Ureter (tissue), 1 donor: ENCODE data around the gene FXYD6. TPM values are rescaled to one million over a fixed set of nuclear protein-coding genes. Genes with fewer than 3 reads are reported as not detected.

Source experiments
- DNase-seq: peaks from one replicate; pipeline ENCODE4 v3.0.0-alpha.2; 2020; ENCODE audit warnings: low spot score
- total RNA-seq: library from RNA; stranded (reverse); gene quantifications from one replicate; pipeline ENCODE4 v1.2.4, GENCODE V29; 2023
- donor health status: DM: yes; HTN: yes; CAD: no.

Gene FXYD6
- total RNA-seq, 1 donor from 2014 or later = 41.8 TPM

DNA sequence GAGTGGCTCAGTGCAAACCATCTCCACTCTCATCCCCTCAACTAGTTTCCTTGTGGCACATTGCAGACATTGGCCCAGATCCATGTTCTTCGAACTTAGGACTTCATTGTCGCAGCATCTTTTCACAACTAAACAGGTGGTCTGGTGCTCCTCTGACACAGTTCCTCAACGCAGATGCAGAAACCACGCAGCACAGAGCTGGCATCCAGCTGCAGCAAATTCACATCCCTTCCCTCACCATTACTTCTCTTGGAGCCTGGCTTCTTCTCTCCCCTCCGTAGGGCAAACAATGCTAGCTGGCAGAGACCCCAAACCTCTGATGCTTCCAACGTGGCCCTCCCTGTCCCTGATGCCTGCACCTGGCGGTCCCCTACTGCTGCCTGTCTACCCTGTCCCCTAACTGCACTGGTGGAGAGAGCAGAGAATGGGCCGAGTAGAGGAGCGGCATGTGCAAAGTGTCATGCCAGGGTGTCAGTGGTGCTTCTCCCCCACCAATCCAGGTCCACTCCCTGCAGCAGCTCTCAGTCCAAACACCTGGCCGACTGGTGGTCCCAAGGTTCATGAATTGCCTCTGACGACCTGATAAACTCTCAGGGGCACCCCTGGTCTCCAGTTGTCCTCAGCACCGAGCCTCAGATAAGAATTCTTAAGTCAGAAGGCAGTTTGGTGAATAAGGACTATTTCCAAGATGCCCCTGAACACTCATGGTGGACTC lies 34.6 kb upstream of the FXYD6 start:
- no peak for DNase-seq

DNA sequence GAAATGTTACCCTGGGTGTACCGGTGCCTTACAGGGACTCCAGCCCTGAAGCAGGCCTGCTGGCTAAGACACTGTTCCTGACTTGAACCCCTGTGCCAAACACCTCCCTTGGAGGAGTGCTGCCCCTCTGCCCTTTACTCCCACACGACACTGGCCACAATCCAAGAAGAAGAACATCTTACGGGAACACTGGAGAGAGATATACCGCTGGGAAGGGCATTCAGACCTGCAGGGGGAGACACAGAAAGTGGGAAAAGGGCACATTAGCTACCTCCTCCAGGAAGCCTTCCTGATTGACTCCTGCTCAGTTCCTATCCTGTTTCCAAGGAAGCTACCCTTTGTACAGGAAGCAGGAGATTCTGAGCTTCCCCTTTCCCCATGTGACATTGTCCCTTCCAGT lies 34.1 kb upstream of the FXYD6 start:
- DNase-seq = no peak

DNA sequence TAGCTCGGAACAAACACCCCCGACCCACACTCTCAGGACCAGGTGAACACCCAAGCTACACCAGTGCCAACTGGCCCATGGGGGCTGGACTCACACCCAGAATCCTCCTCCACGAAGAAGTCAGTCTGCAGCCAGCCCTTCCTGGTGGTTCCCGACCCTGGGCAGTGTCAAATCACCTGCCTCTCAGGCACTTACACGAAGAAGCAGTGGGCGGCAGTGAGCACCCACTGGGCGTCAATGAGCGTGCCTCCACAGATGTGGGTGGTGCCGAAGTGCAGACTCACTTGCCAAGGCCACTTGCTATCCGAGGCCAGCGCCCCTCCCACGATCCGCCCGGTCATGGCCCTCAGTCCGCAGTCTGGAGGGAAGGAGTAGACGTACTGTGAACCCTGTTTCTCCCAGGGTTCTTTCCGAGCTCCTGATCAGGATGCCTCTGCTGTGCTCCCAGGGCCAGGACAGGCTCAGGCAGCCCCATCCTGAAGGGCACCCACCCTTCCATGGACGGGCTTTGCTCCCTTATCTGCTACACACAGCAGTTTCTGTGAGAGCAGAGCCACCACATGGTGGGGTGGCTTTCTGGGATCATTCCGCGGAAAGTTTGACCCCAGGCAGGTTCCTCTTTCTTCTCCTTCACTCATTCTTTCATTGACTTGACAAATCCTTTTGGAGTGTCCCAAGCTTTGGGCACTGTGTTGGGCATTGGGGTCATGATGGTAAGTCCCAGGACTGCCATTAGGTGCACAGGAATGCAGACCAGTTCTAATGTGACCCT lies 33.3 kb upstream of the FXYD6 start:
- DNase-seq = no peak

DNA sequence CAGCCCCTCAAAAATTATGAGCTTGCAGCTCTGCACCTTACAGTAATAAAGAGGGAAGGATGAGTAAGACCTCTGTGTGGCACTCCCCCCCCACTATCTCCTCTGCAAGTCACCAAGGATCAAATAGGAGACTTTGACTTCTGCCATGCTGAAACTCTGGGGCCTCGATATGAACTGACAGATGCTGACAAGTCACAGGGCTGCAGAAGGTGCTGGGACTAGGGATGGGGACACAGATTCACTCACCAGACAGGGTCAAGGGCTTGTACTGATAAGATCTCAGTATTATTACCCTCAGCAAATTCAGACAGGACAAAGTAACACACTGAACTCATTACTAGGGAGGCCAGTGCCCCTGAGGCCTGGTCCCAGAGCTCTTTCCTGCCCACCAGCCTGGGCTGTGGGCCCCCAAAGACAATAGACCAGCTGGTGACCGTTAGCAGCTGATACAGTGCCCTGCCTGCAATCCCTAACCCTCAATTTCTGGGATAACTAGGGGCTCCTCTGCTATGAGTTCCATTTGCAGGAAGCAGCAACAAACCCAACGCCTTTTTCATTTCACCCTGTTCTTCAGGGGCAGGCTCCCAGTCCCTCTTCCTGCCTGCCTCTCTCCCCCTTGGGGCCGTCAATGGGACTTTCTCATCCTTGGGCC lies 32.6 kb upstream of the FXYD6 start:
- no peak for DNase-seq

DNA sequence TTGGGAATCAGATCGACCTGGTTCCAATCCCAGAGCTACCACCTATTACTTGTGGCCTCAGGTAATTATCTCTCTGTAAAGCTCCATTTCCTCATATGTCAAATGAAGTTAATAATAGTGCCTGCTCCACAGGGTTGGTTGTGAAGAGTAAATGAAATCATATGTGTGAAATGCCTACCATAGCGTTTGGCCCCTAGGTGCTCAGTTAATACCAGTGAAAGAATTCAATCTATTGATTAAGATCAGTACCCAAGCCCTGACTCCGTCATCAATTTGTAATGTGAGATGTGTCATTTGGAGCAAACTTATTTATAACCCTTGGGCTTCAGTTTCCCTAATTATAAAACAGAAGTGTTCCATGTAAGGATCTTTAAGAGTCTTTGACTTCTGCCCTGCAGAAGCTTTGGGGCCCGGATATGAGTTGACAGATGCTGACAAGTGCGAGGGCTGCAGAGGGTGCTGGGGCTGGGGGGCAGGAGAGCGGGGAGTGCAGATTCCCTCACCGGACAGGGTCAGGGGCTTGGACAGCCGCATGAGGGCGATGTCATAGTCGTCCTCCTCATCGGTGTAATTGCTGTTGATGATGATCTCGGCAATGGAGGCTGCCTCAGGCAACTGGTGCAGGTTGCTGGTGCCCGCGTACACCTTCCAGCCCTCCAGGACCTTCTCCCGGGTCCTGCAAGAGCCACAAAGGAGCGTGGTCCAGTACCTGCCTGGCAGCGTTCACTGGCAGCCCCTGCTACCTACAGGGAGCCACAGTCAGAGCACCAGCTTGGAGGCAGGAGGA lies 31.8 kb upstream of the FXYD6 start:
- no peak for DNase-seq

DNA sequence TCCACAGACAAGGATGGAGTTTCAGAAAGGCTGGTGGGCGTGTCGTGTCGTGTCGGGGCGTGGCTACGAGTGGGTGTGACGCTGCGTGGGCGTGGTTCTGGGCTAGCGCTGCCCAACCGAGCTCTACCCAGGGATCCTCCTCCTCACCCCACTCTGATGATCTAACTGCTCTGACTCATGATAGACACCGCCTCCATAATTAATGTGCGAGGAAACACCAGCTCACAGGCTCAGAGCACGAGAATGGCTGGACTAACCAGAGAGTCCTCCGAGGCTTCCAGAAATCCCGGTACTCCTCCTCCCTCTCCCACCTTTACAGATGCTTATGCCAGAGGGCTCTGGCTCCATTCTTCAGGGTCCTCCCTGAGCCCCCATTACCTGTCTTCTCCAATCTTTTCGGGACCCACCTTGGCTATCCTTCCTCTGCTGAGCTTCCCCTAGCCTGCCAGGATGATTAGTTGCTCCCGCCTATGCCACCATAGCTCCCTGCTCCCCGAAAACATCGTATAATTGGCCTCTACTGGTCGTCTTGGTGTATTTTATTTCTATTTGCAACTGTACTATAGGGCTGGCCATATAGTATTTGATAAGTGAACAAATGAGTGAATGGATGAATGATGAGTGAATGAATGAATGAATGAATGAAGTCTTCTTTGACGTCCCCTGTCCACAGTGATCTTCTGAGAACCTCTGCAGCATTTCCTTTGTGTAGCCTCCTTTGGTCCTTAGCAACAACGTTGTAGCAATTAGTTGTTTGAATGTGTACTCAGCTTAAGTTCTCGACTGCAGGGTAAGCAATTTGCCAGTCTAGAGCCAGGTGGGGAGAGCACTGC lies 31.0 kb upstream of the FXYD6 start:
- peak; percentile 93 for DNase-seq

DNA sequence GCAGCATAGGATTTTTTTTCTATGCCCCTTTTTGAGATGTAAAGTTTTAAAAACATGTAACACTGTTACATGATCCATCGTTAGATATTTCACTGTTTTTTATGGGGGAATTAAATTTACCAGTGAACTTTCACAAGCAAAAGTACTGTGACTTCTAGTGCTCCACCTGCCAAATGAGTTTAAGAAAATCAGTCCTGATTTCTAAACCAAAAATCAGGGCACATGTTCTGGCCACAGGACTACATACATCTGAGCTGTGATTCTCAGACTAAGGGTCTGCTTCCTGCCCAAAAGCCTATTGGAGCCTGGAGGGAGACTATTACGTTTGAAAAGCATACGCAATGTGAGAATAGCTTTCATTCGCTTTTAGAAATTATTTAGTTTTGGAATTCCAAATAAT lies 30.3 kb upstream of the FXYD6 start:
- DNase-seq = no peak

DNA sequence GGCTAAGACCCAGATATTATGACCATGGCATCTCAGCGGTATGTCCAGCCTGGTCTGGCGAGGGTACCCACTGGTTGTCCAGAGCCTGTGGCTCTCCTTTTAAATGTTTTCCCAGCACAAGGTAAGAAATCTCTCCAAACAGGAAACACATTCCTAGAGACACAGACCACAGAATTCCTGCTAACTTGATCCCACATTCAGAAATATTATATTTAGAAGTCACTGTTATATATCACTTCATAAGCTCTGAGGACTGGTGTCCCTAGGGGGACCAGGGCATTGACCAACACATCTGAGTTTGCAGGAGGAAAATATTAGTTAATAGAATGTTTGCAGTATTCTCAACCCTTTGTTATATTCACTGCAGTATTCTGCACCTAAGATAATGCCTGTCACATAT lies 29.7 kb upstream of the FXYD6 start:
- DNase-seq = no peak

DNA sequence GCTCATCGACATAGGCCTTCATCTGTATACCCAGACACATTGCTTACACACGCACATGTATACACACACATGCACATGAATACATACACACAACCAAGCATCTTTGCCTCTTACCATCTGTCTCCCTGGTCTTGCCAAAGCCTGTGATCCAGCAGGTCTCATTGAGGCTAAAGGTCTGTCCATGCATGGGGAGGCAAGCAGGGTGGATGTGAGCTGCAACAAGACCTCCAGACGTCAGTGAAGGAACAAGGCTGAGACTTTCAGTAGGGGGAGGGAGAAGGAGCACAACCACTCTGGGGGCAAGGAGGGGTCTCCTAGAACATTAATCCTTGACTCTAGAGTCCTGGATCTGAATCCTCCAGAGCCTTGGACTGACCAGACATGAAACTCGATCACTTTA lies 29.1 kb upstream of the FXYD6 start:
- no peak for DNase-seq

DNA sequence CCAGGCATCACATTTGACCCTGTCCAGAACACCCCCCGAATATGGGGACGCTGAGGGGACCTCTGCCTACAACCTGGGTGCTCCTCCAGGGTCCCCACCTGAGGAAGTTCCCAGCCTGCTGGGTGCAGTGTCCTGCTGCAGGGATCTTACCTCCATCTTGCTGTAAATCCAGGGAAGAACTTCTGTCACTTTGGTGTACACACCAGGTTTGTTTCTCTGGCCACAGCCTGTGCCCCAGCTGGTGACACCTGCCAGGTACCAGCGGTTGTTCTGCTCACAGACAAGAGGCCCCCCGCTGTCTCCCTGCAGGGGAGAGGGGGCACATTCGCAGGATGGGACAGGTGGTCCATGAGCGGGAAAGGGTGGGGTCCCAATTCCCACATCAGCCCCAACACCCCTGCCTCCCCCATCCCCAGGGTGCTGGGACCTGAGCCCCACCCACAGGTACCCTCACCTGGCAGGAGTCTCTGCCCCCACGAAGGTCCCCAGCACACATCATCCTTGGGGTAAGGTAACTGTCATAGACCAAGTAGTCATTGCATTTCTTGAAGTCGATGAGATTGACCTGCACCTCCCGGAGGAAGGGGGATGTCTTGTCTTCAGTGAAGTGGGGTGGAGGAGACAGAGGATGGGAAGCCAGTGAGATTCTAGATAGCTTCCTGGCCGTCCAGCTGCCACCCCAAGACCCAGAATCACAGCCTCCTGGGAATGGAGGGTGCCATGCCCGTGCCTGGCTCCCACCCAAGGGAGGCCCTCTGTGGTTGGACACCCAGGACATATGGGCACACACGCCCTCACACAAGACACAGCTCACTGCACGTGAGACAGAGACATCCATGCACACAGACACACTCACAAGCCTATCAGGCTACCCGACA lies 27.3 kb upstream of the FXYD6 start:
- DNase-seq = no peak

DNA sequence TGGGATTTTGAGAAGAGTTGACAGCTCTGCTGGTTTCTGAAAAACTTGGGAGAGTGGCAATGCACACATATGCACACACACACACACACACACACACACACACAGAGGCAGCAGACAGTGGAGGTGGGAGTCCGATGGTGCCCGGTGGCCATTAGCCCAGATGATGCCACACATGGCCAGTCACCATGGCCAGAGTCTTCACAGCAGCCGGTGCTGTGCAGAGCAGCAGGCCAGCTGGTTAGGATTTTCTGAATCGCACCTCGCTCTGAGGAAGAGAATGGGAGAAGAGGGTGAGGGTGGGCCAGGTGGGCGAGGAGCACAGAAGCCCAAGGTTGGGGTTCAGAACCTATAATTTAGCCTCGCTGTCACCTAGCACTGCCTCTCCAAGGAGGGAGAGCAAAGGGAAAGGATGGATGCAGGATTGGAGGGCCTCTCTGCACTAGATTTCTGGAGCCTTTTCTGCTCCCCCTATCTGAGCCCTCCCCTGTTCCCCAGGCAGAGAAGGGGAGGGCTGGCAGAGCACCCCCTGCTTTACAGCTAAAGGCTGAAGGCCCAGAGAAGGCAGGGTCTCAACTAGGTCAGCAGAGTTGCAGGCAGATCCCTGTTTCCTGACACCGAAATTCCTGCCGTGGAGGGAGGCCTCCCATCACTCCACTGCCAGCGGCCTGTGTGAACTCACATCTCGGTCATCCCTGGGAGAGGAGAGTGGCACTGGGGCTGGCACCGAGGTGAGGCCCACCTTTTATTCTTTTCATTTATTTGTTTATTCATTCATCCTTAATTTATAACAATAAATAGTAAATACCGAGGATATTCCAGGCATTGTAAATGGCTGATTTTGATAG lies 25.8 kb upstream of the FXYD6 start:
- no peak for DNase-seq

DNA sequence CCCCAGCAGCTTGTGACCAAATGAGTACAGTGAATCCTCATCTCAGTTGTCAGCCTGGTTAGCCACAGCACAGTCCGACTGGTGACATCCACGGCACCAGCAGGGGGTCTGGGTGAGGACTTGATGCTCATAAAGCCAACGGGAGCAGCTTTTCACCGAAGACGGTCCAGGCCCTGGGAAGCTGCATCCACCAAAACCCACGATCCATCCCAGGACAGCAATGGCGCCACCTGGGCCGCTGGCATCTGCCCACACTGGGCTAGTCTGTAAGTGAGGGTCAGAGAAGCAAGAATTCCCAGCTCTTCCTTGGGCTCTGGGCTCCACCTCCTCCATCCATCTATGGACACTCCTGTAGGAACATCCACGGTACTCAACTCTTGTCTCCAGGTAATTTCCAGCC lies 25.1 kb upstream of the FXYD6 start:
- DNase-seq = no peak

DNA sequence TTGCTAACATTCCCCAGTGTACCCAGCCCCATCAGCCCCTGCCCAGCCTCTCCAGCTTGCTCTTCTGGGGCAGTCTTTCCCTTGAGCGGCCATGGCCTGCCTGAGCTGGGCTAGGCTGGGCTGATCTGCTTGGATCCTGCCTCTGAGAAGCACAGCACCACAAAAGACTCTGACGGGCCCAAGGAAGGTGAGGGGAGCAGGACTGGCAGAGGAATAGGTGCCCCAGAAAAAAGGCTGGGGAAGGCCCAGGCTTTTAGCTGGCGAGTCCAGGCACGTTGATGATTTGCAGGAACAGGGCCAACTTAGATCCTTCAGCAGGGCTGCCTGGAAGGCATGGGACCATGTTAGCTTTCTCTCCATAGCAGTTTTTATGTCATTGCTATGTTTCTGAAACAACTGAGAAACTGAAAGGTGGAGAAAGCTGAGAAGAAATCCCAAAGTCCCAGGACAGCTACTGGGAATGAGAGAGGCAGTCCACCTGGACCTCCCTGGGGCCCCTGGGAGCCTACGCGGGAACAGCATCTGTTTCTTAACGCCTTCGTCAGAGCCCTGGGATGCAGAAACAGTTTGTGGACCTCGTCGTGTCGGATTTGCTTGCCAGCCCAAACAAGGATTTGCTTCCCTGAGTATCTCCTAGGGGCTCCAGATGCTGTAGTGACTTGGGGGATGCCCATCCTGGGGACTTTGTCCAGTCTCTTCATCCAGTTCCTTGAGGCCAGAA lies 24.4 kb upstream of the FXYD6 start:
- no peak for DNase-seq

DNA sequence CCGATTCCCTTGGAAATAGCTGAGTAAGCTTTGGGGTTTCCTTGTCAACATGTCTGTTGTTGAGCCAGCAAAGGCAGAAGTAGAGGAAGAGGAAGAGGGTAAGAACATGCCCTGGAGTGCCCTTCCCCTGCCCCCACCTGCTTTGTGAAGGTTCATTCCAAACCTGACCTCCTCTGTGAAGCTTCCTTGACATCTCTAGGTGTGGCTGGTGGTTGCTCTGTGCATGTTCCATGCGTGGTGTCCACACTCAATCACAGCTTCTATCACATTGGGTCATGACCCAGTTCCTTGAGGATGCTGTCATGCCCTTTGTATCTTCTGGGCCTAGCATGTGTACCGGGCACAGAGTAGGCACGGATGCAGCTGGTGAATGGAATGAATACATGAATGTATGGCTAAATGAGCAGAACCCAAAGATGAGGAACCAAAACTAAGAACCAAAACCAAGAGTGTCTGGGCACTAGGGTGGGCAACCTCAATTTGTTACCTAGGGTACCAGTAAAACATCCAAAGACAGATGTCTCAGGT lies 23.7 kb upstream of the FXYD6 start:
- DNase-seq = no peak

DNA sequence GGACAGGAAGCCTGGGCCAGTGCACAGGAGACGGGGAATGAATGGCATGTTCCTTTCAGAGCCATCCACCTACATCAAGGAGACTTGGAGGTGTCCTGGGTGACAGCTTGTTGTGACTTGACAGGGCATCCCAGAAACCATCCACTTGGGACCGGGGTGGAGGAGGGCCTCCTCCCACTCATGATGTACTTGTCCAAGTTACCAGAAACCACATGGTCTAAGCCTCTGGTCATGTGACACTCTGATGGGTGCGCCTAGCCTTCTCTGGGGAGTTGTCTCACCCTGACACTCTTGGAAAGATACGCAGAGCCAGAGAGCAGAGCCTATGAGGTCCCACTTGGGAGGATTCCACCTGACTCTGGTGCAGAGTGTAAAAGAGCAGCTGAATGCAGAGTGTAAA lies 21.6 kb upstream of the FXYD6 start:
- no peak for DNase-seq

DNA sequence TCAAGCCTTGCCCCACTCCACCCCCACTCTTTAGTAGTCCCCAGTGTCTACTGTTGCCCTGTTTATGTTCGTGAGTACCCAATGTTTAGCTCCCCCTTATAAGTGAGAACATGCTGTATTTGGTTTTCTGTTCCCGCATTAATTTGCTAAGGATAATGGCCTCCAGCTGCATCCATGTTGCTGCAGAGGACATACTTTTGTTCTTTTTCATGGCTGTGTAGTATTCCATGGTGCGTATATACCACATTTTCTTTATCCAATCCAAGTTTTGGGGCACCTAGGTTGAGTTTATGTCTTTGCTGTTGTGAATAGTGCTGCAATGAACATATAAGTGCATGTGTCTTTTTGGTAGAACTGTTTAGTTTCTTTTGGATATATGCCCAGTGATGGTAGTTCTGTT lies 16.2 kb upstream of the FXYD6 start:
- no peak for DNase-seq

DNA sequence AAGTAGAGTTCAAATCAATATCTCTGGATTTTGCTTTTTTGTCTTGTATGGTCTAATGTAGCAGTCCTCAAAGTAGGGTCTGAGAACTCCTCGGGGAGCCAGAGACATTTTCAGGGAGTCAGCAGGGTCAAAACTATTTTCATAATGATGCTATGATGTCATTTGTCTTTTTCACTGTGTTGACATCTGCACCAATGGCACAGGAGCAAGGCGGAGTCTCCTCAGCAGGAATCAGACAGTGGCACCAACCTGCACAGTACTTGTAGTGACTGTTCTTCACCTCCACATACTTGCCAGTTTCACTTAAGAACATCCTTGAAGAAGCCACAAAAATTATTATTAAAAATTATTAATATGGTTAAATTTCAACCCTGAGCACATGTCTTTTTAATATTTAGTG lies 14.9 kb upstream of the FXYD6 start:
- no peak for DNase-seq

DNA sequence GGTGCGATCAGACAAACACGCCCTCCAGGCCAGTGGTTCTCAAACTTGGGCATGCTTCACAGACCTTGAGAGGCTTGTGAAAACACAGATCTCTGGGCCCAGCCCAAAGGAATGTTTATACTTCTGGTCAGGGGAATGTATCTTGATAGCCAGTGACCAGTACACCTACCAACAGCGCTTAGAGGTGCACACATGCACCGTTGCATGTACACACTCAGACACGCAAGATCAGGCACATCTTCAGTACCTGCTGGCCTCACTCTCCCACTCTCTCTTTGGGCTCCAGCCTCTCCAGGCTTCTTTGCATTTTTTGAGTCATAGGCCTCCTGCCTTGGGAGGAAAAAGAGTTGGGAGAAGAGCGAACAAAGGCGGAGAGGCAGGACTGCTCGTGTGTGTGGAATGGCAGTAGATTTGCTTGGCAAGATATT lies 11.7 kb upstream of the FXYD6 start:
- peak; percentile 35 for DNase-seq
